T follicular helper cell (primary cell): ENCODE data around the gene KAT8.
"Not testable (repeated sequence)": the region's sequence is repeated elsewhere in the genome, so short reads cannot be mapped to it uniquely, and the experiment has no call there.

ENCODE experiments used
- DNase-seq: peaks from one replicate; pipeline ENCODE4 v3.0.0-alpha.2; 2020; ENCODE audit warnings: low read depth

Gene KAT8

DNA sequence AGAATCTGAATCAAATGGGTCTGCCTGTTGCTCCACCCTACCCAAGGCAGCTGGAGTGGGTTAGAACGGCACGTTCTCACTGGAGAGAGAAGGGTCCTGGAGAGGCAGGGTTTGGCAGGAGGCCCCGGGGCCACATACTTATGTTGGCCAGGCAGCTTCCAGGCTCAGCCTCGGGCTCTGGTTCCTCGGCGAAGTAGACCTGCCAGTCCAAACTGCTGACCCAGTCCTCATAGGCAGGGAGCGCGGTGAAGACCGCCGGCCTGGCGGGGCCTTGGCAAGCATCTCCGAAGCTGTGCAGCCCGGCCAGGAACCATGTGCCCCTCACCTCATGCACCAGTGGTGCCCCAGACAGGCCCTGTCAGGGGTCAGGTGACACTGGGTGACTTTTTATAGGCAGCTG is 33.5 kb upstream of the KAT8 start:
- no peak for DNase-seq

DNA sequence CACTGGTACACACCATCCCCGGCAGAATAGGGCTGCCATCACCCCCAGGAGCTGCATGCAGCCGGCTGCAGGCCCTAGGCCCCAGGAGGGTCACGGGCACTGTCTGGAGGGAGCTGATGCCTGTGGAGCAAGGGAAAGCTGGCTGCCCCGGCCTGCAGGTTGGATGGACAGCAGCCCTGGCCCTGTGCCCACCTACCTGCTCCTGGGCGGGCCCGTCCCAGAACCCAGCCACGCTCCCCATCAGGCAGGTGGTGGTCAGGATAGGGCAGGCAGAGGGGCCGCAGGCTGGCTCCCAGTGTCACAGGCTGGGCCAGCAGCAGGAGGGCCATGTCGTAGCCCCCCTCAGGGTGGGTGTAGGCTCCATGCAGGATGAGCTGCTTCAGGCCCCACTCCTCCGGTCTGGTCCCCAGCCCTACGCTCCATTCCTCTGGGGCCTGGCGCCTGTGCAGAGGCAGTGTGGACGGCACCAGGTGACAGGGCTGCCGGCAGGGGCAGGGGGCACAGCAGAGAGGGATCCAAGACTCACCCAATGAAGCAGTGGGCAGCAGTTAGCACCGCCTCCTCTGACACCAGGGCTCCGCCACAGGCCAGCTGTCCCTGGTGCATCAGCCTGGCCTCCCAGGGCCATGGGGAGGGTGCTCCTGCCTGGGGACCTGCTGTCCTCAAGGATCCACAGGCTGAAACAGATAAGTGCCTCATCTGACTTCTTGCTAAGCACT is 32.7 kb upstream of the KAT8 start:
- no peak for DNase-seq

- no peak for DNase-seq
Observed at GRCh38 chr16:31085411-31085810, 32.1 kb upstream of the KAT8 start.

DNA sequence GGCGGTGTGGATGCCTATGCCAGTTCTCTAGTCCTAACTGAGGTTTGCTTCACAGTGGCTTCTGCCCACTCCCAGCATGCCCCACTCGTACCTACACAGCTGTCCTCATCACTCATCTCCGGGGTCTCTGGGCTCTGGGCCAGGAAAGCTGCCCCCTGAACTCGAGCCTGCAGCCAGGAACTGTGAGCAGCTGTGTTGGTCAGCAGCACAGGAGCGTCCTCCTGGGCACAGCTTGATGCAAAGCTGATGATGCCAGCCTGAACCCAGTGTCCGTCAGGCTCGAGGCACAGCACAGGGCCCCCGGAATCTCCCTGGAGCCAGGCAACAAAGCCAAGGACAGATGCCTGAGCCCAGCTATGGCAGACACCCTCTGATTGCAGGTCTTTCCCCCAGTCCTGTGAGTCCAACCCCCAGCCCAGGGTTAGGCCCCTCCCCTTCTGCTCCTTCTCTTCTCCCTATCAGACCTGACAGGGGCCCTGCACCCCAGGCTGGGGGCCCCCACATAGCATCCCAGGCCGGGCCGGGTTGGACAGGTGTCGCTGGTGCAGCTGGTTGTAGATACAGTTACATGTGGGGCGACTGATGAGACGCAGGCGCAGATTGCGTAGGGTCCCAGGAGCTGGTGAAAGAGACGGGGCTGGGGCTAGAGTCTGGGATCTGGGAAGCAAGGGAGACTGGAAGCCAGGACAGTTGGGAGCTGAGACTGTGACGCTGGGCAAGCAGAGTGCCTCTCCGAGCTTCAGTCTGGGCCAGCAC is 31.4 kb upstream of the KAT8 start:
- DNase-seq: no peak

DNA sequence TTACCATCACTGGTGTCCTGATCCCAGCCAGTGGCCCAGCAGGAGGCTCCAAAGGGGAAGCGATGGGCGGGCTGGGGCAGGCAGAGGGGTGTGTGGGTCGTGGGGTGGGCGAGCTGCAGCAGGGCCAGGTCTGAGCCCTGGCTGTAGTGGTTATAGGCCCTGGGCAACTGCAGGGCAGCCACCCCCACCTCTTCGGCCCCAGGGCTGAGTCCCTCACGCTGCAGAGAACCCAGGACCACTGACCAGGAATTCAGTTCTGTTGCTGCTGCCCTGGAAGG is 30.9 kb upstream of the KAT8 start:
- no peak for DNase-seq

GRCh38 chr16:31087481-31087880 is 30.0 kb upstream of the KAT8 start:
- DNase-seq: no peak

DNA sequence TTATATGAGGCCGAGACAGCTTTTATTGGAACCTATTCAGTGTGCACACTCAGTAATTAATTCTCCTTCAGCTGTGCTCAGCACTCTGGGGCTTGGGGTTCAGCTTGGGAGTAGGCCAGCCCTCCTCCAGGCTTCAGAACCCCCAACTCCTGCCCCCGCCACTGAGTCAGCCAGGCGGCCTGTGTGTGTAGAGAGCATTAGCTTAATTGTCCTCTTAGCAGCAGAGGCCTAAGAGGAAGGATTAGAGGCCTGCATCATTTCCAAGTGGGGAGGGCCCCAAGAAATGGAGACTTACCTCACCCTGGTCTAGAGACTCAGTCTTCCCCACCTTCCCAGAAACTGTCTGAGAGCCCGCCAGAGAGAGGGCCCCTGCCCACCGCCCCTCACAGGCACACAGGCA is 29.5 kb upstream of the KAT8 start:
- no peak for DNase-seq

DNA sequence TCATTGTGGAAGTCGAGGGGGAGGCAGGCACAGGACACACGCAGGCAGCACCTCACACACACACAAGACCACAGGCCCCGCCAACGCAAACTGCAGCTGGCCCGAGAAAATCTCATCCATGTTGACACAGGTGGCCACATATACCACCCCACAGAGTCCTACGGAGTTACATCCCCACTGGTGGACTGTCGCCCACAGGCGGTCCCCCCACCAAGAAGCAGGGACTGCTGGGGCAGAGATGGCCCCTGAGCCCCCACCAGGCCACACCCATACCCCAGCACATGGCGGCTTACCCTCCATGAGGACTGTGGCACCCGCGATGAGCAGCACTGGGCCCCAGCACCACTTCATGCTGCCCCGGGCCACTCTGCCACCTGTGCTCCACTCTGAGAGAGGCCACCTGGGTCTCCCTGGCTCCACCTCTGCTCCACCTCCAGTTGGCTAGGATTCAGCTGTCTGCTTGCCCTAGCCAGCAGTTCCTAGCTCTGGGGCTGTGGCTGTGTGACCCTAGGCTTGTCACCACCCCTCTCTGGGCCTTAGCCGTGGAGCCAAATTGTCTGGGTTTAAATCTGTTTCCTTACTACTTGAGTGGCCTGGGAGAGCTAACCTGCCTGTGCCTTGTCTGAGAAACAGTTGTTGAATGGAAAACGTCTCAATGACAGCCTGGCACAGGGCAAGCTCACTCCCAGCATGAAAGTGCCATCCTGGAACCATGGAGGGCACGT is 28.8 kb upstream of the KAT8 start, which contains the start of gene PRSS53:
Gene PRSS53, minus strand, starts transcription at position 485 of the 725 bp plus-strand sequence. Its CDS starts 134 bp downstream, at position 351.
- DNase-seq: no peak

DNA sequence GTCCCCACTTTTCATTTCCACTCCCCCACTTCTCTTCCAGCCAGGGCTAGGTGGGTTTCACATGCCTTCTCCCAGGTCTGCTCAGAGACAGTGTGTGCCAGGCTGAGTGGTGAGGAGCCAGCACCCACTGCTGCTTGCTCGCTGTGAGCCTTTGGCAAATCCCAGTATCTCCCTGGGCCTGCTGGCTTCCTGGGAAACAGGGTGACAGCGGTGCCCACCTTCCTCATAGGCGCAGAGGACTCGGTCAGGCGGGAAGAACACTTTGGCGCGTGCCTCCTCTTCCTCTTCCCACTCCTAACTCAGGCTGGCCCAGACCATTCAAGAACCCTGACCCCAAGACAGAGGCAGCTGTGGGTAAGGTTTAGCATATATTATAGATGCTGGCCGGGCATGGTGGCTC is 28.3 kb upstream of the KAT8 start:
- DNase-seq: no peak

GRCh38 chr16:31090540-31090939 is 26.9 kb upstream of the KAT8 start:
- DNase-seq: no peak

- DNase-seq: no peak
Observed at GRCh38 chr16:31092330-31092729, 25.1 kb upstream of the KAT8 start.

DNA sequence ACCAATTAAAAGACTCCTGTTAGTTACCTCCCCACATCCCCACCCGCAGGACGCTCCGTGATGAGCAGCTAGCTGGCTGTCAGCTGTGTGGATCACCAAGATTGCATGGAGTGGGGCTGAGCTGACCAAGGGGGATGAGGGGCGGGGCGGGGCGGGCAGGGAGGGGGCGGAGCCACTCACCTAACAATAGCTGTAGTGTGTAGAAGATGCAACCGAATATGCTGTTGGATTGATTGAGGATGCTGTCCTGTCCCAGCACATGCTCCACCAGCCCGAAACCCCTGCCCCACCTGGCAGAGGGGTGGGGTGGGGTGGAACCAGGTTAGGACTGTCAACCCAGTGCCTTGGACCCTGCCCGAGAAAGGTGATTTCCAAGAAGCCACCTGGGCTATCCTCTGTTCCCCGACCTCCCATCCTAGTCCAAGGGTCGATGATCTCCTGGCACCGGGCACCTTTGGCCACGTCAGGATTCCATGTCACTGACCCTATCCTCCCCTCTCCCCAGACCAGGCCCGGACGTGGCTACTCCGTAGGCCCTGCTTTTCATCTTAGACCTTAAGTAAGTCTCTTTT is 24.2 kb upstream of the KAT8 start:
- DNase-seq: no peak

DNA sequence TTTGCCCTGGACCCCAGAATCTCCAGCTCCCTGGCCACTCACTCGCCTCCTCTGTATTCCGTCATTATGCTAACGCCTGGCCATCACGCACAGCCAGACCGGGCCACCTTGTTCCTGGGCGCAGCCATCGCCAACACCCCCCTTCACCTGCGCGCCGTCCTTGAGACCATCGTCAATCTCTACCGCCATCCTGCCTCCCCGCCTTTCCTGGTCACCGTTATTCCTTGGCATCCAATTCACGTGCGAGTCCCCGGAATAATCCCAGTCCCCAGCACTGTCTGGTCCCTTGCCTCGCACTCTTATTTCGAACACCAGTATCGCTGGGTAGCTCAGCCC is 23.4 kb upstream of the KAT8 start:
- no peak for DNase-seq

- peak; percentile 77 for DNase-seq
Observed at GRCh38 chr16:31094424-31095120, 22.9 kb upstream of the KAT8 start, which contains the start of gene VKORC1. TSS of gene VKORC1 (minus strand) at chr16:31094797. CDS start at chr16:31094729, 68 bp downstream.

- no peak for DNase-seq
Observed at GRCh38 chr16:31099860-31100638, 17.4 kb upstream of the KAT8 start.

DNA sequence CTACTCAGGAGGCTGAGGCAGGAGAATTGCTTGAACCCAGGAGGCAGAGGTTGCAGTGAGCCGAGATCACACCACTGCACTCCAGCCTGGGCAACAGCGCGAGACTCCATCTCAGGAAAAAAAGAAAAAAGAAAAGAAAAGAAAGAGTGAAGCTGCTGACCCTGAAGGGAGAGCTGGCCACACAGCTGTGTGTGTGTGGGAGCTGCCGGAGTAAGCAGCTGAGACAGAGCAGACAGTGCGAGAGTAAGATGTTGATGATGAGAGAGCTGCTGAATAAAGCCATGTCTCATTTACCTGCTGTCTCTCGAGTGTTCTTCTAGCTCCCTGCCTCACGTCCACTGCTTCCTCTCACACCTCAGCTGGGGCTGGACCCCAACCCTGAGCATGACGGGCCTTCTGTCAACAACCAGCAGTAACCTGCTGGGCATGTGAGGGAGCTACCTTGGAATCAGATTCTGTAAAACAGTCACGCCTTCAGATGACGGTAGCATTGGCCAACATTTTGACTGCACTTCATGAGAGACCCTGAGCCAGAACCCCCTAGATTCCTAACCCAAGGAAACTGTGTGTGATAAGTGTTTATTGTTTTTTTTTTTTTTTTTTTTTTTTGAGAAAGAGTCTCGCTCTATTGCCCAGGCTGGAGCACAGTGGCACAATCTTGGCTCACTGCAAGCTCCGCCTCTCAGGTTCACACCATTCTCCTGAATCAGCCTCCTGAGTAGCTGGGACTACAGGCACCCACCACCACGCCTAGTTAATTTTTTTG is 16.4 kb upstream of the KAT8 start:
- not testable (repeated sequence) for DNase-seq

GRCh38 chr16:31105677-31106213 is 11.7 kb upstream of the KAT8 start:
- DNase-seq: peak; percentile 60

GRCh38 chr16:31106509-31107464 is 10.7 kb upstream of the KAT8 start:
- DNase-seq: no peak

- DNase-seq: no peak
Observed at GRCh38 chr16:31107465-31107867, 10.0 kb upstream of the KAT8 start.
